Fibroblast of the aortic adventitia (primary cell): Measurements from ENCODE around the gene C5orf15. TPM values are rescaled to one million over a fixed set of nuclear protein-coding genes. Genes with fewer than 3 reads are reported as not detected.

Experiments used
- total RNA-seq: library from RNA; depleted of rRNA; stranded (reverse); fragments of >200 nt; gene quantifications from 2 replicates; pipeline ENCODE4 v1.2.3, GENCODE V29; 2012; ENCODE audit warnings: low replicate concordance

The C5orf15 gene
- total RNA-seq, 1 donor, result 66.6 TPM

Other genes starting within 250 kb of the C5orf15 start
- 91.3 and 277 TPM in 2 replicates for gene VDAC1, start 36.4 kb upstream of the C5orf15 start, total RNA-seq
- 1.1 and 16.8 TPM in 2 replicates for gene TCF7, start 146.1 kb upstream of the C5orf15 start, total RNA-seq
- gene SKP1, start 208.3 kb upstream of the C5orf15 start, total RNA-seq, result 271 and 349 TPM in 2 replicates